Fibroblast of lung (primary cell): ENCODE data around the gene POGZ.

ENCODE experiments used
- CTCF ChIP-seq, 2 donors: IDR thresholded peaks in 1 of 2; conservative IDR thresholded peaks in 1 of 2; 1 replicate in 1 of 2; 2 replicates in 1 of 2; pipeline ENCODE4 v1.5.1; 2011 to 2012; ENCODE audit warnings: low read length in 2 of 2, control low read depth in 1 of 2, inconsistent platforms in 1 of 2, low read depth in 1 of 2, mild to moderate bottlenecking in 1 of 2
- EZH2 ChIP-seq: IDR thresholded peaks from 2 replicates; pipeline ENCODE4 v1.5.1; 2012; ENCODE audit warnings: low read length, control low read depth, mild to moderate bottlenecking; ENCODE audit errors: missing control alignments

GRCh38 chr1:151459331-151460046, at the start of gene POGZ:
- no peak for TF ChIP-seq CTCF (conservative IDR thresholded peaks at IDR 0.05 in 1 of 2, IDR thresholded peaks at IDR 0.05 in 1 of 2; ENCODE audit: low read depth in 1 of 2, low read length in 2 of 2)
- TF ChIP-seq EZH2, result no peak
